VCaP (cell line): ENCODE data around the gene ARSK.

ENCODE experiments used
- H3K27ac ChIP-seq: fragments of 450-650 bp; 2 replicates; pipeline ENCODE4 v1.5.1; 2017
- CTCF ChIP-seq: fragments of 450-650 bp; conservative IDR thresholded peaks from 2 replicates; pipeline ENCODE4 v1.5.1; 2017; ENCODE audit warnings: mild to moderate bottlenecking, moderate library complexity

ARSK gene

GRCh38 chr5:95610546-95610945 is 55.6 kb downstream of the ARSK start:
- no peak overlapping the region for H3K27ac ChIP-seq
- TF ChIP-seq CTCF = no peak

- TF ChIP-seq CTCF = no peak
- no peak overlapping the region for H3K27ac ChIP-seq
These were observed 56.5 kb downstream of the ARSK start for GRCh38 chr5:95611396-95611795.

- H3K27ac ChIP-seq = no peak overlapping the region
- no peak for TF ChIP-seq CTCF
These were observed 58.6 kb downstream of the ARSK start for GRCh38 chr5:95613514-95613913.

- H3K27ac ChIP-seq = no peak overlapping the region
- TF ChIP-seq CTCF = no peak
These were observed 60.2 kb downstream of the ARSK start for GRCh38 chr5:95615164-95615467.

GRCh38 chr5:95617057-95617456 is 62.2 kb downstream of the ARSK start:
- no peak overlapping the region for H3K27ac ChIP-seq
- no peak for TF ChIP-seq CTCF

GRCh38 chr5:95619096-95619495 is 64.2 kb downstream of the ARSK start:
- no peak for TF ChIP-seq CTCF
- no peak overlapping the region for H3K27ac ChIP-seq

GRCh38 chr5:95619514-95620029 is 64.7 kb downstream of the ARSK start:
- H3K27ac ChIP-seq = no peak overlapping the region; the same call in 1 of the 2 replicates
- TF ChIP-seq CTCF = no peak
